Measurements from ENCODE around the gene C16orf86. TPM values are rescaled to one million over a fixed set of nuclear protein-coding genes. Genes with fewer than 3 reads are reported as not detected.

The C16orf86 gene
- polyA plus RNA-seq, 3 donors: 4.1 to 11.3 (median 4.6) TPM

GRCh38 chr16:67666032-67666551 is 522 bp upstream of the C16orf86 start:
- Histone ChIP-seq H3K27me3 (ENCODE audit: control insufficient read depth in 2 of 2, insufficient read depth in 2 of 2, low read length in 2 of 2) (peaks cover 0 to 5% of the 10 kb centered on the region in 2 donors), H2AFZ (ENCODE audit: insufficient read depth, low read depth, low read length, poor library complexity, severe bottlenecking) (peak overlapping the region; percentile 100), H3K4me2 (replicated peaks; ENCODE audit: extremely low read depth, low read length, poor library complexity, severe bottlenecking) (peak overlapping the region; percentile 98), H3K36me3 (replicated peaks in 1 of 2; ENCODE audit: control insufficient read depth in 1 of 2, insufficient read depth in 2 of 2, low read length in 2 of 2) (no peaks in the 10 kb centered on the region), H3K4me3 (replicated peaks in 1 of 3; ENCODE audit: low read depth in 2 of 3, low read length in 3 of 3) (peak overlapping the region; percentile 62 to 96 (median 77)), H3K27ac (ENCODE audit: low read depth in 1 of 2, low read length in 2 of 2) (peak overlapping the region in 1 of 2 donors; percentile 83), H3K79me2 (ENCODE audit: insufficient read depth, low read length) (no peaks in the 10 kb centered on the region), H3K9ac (ENCODE audit: insufficient read depth, low read length, poor library complexity, severe bottlenecking) (peak overlapping the region; percentile 77), H4K20me1 (ENCODE audit: insufficient read depth, low read length) (no peaks in the 10 kb centered on the region), H3K4me1 (ENCODE audit: control insufficient read depth in 1 of 2, insufficient read depth in 2 of 2, low read length in 2 of 2) (peaks cover 37 to 48% of the 10 kb centered on the region in 2 donors), H3K9me3 (replicated peaks in 1 of 2; ENCODE audit: control insufficient read depth in 1 of 2, insufficient read depth in 1 of 2, low read length in 2 of 2) (no peaks in the 10 kb centered on the region)
- Mint-ChIP-seq H3K9me3 (peaks cover 0 to 2% (median 0%) of the 10 kb centered on the region in 7 donors), H3K4me1 (peaks cover 36% of the 10 kb centered on the region), H3K27ac (peak overlapping the region in 2 of 7 donors; percentile 30 to 62), H3K27me3 (ENCODE audit: low read depth in 3 of 3) (peaks cover 7 to 11% (median 10%) of the 10 kb centered on the region in 3 donors), H3K36me3 (peaks cover 8 to 9% of the 10 kb centered on the region in 2 donors), H3K4me3 (peak overlapping the region; percentile 71 to 76)
- no peak for DNase-seq
- no peak for TF ChIP-seq CTCF (IDR thresholded peaks at IDR 0.05)
- intact Hi-C loops (cut with micrococcal nuclease): loop anchor here (2.0 to 10.0 kb wide), 9 partner anchors 51 to 419 kb away; partner anchors contain the start of genes RANBP10 (in 2 of the 2), TSNAXIP1 (in 2 of the 2), CENPT (in 1 of the 2) and CTCF (in 1 of the 2)
- under 1% methylated on average over 31 of the region's 46 CpGs for WGBS (ENCODE audit: insufficient coverage)

- Mint-ChIP-seq H3K9me3 (peaks cover 0 to 2% (median 0%) of the 10 kb centered on the region in 7 donors), H3K36me3 (peaks cover 5 to 8% of the 10 kb centered on the region in 2 donors), H3K27ac (peak overlapping the region; percentile 87 to 94 (median 91)), H3K27me3 (ENCODE audit: low read depth in 3 of 3) (peaks cover 0 to 2% (median 0%) of the 10 kb centered on the region in 3 donors), H3K4me3 (peak overlapping the region; percentile 88 to 96), H3K4me1 (peaks cover 30% of the 10 kb centered on the region)
- DNase-seq: no peak
- H4K20me1 ChIP-seq (ENCODE audit: insufficient read depth, low read length): no peaks in the 10 kb centered on the region
- H2AFZ ChIP-seq (ENCODE audit: insufficient read depth, low read depth, low read length, poor library complexity, severe bottlenecking): peak overlapping the region; percentile 100
- H3K4me2 ChIP-seq (replicated peaks; ENCODE audit: extremely low read depth, low read length, poor library complexity, severe bottlenecking): peak overlapping the region; percentile 98
- peak overlapping the region; percentile 77 for H3K9ac ChIP-seq (ENCODE audit: insufficient read depth, low read length, poor library complexity, severe bottlenecking)
- peak overlapping the region; percentile 65 to 83 for H3K27ac ChIP-seq (ENCODE audit: low read depth in 1 of 2, low read length in 2 of 2)
- WGBS (ENCODE audit: insufficient coverage): 76% methylated on average over 4 of the region's 10 CpGs
- no peaks in the 10 kb centered on the region for H3K36me3 ChIP-seq (replicated peaks in 1 of 2; ENCODE audit: control insufficient read depth in 1 of 2, insufficient read depth in 2 of 2, low read length in 2 of 2)
- no peak for TF ChIP-seq CTCF (IDR thresholded peaks at IDR 0.05)
- H3K4me1 ChIP-seq (ENCODE audit: control insufficient read depth in 1 of 2, insufficient read depth in 2 of 2, low read length in 2 of 2): peaks cover 31 to 40% of the 10 kb centered on the region in 2 donors
- no peaks in the 10 kb centered on the region for H3K27me3 ChIP-seq (ENCODE audit: control insufficient read depth in 2 of 2, insufficient read depth in 2 of 2, low read length in 2 of 2)
- no peaks in the 10 kb centered on the region for H3K9me3 ChIP-seq (replicated peaks in 1 of 2; ENCODE audit: control insufficient read depth in 1 of 2, insufficient read depth in 1 of 2, low read length in 2 of 2)
- no peaks in the 10 kb centered on the region for H3K79me2 ChIP-seq (ENCODE audit: insufficient read depth, low read length)
- peak overlapping the region; percentile 62 to 96 (median 77) for H3K4me3 ChIP-seq (replicated peaks in 1 of 3; ENCODE audit: low read depth in 2 of 3, low read length in 3 of 3)
- intact Hi-C loops (cut with micrococcal nuclease): loop anchor here (2.0 to 10.0 kb wide), 9 partner anchors 50 to 417 kb away; partner anchors contain the start of genes RANBP10 (in 2 of the 2), TSNAXIP1 (in 2 of the 2), CENPT (in 1 of the 2) and CTCF (in 1 of the 2)
Measured at GRCh38 chr16:67667453-67667816, 821 bp downstream of the C16orf86 start.

All from CD14-positive monocyte (primary cell).